ENCODE results near the gene IFI16. TPM values are rescaled to one million over a fixed set of nuclear protein-coding genes. Genes with fewer than 3 reads are reported as not detected.

Gene IFI16
- total RNA-seq, 4 donors from 2014 or later = 46.1 to 154 (median 96.9) TPM

- Histone ChIP-seq H3K27ac (peak overlapping the region in 3 of 4 donors; percentile 15 to 78 (median 44)), H3K36me3 (no peaks in the 10 kb centered on the region), H3K27me3 (no peaks in the 10 kb centered on the region), H3K9me3 (no peaks in the 10 kb centered on the region), H3K4me1 (peaks cover 5 to 46% (median 22%) of the 10 kb centered on the region in 3 donors), H3K4me3 (no peak overlapping the region)
- WGBS, 2 donors = 88 to 92% methylated on average over 4 of the region's 4 CpGs
- no peak for TF ChIP-seq POLR2A (IDR thresholded peaks at IDR 0.05)
- TF ChIP-seq, protein P1, sequence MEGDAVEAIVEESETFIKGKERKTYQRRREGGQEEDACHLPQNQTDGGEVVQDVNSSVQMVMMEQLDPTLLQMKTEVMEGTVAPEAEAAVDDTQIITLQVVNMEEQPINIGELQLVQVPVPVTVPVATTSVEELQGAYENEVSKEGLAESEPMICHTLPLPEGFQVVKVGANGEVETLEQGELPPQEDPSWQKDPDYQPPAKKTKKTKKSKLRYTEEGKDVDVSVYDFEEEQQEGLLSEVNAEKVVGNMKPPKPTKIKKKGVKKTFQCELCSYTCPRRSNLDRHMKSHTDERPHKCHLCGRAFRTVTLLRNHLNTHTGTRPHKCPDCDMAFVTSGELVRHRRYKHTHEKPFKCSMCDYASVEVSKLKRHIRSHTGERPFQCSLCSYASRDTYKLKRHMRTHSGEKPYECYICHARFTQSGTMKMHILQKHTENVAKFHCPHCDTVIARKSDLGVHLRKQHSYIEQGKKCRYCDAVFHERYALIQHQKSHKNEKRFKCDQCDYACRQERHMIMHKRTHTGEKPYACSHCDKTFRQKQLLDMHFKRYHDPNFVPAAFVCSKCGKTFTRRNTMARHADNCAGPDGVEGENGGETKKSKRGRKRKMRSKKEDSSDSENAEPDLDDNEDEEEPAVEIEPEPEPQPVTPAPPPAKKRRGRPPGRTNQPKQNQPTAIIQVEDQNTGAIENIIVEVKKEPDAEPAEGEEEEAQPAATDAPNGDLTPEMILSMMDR (IDR thresholded peaks at IDR 0.05) = no peak
- intact Hi-C loops (cut with DNase I) = no loop called here
- no peak for DNase-seq
Measured at GRCh38 chr1:159090286-159091179, 80.8 kb downstream of the IFI16 start.

- WGBS, 2 donors = 41 to 58% methylated on average over 2 of the region's 2 CpGs
- no peak overlapping the region for H3K4me3 ChIP-seq
- H3K27me3 ChIP-seq = no peaks in the 10 kb centered on the region
- intact Hi-C loops (cut with DNase I) = no loop called here
- DNase-seq = no peak
- H3K36me3 ChIP-seq = no peaks in the 10 kb centered on the region
- no peaks in the 10 kb centered on the region for H3K9me3 ChIP-seq
- peak overlapping the region; percentile 55 to 81 (median 73) for H3K27ac ChIP-seq
- peaks cover 5 to 50% (median 22%) of the 10 kb centered on the region in 3 donors for H3K4me1 ChIP-seq
- no peak for TF ChIP-seq POLR2A (IDR thresholded peaks at IDR 0.05)
- TF ChIP-seq, protein P1 (IDR thresholded peaks at IDR 0.05) = no peak
Measured at GRCh38 chr1:159091180-159091560, 81.5 kb downstream of the IFI16 start.

GRCh38 chr1:159091607-159092031, 81.9 kb downstream of the IFI16 start:
- no peaks in the 10 kb centered on the region for H3K27me3 ChIP-seq
- peaks cover 5 to 50% (median 22%) of the 10 kb centered on the region in 3 donors for H3K4me1 ChIP-seq
- no peaks in the 10 kb centered on the region for H3K9me3 ChIP-seq
- no peaks in the 10 kb centered on the region for H3K36me3 ChIP-seq
- intact Hi-C loops (cut with DNase I) = no loop called here
- WGBS, 2 donors = 18 to 50% methylated on average over 1 of the region's 1 CpG
- TF ChIP-seq POLR2A (IDR thresholded peaks at IDR 0.05) = no peak
- TF ChIP-seq, protein P1 (IDR thresholded peaks at IDR 0.05) = no peak
- no peak for DNase-seq
- no peak overlapping the region for H3K4me3 ChIP-seq
- H3K27ac ChIP-seq = peak overlapping the region; percentile 55 to 81 (median 73)

DNA sequence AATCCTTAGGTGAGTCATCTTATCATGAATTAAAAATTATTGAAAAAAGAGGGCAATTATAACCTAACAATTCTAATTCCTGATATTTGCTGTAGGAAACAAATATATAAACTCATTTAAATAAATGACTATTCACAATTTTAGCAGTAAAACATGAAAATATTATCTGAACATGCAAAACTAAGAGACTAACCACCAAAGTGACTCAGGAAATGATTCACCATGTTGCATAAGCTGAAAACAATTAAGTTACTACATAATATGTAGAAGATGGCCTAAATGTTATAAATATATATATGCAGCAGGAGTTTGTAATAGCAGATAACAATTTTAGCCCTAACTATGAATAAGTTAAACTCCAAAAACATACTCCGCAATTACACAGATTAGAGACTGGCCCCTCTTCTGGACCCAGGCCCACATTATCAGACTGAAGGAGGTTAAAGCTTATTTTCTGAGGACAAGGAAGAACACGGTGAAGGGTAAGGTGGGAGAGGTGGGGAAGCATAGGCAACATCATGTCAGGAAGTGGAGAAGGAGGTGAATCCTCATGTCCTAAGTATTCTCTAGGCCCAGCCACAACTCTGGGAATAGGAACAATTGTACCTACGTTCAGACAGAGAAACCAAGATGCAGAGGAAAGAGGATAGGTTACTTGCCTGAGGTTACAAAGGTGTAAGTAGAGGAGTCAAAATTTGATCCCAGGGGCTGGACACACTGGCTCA, 82.5 kb downstream of the IFI16 start:
- TF ChIP-seq, protein P1 (IDR thresholded peaks at IDR 0.05) = no peak
- TF ChIP-seq POLR2A (IDR thresholded peaks at IDR 0.05) = no peak
- WGBS, 2 donors = 32 to 37% methylated on average over 3 of the region's 3 CpGs
- DNase-seq = no peak

GRCh38 chr1:159098596-159098995, 88.9 kb downstream of the IFI16 start:
- Histone ChIP-seq H3K27me3 (no peaks in the 10 kb centered on the region), H3K4me1 (peaks cover 0 to 3% (median 0%) of the 10 kb centered on the region in 3 donors), H3K27ac (no peak overlapping the region), H3K36me3 (no peaks in the 10 kb centered on the region), H3K4me3 (no peak overlapping the region), H3K9me3 (no peaks in the 10 kb centered on the region)
- 77 to 81% methylated on average over 3 of the region's 3 CpGs for WGBS, 2 donors
- intact Hi-C loops (cut with DNase I) = no loop called here
- TF ChIP-seq POLR2A (IDR thresholded peaks at IDR 0.05) = no peak
- TF ChIP-seq, protein P1 (IDR thresholded peaks at IDR 0.05) = no peak
- no peak for DNase-seq

More for the DNA sequence above, 82.5 kb downstream of the IFI16 start:
- Histone ChIP-seq H3K4me1 (peaks cover 5 to 50% (median 22%) of the 10 kb centered on the region in 3 donors), H3K27ac (peak overlapping the region; percentile 55 to 81 (median 73)), H3K4me3 (no peak overlapping the region), H3K27me3 (no peaks in the 10 kb centered on the region), H3K9me3 (no peaks in the 10 kb centered on the region), H3K36me3 (no peaks in the 10 kb centered on the region)
- intact Hi-C loops (cut with DNase I) = no loop called here

Measured in esophagus squamous epithelium (tissue), 5 donors.